ENCODE measurements around the gene INPP5A. TPM values are rescaled to one million over a fixed set of nuclear protein-coding genes. Genes with fewer than 3 reads are reported as not detected.

INPP5A gene
- polyA plus RNA-seq, 1 donor = 31.3 TPM

DNA sequence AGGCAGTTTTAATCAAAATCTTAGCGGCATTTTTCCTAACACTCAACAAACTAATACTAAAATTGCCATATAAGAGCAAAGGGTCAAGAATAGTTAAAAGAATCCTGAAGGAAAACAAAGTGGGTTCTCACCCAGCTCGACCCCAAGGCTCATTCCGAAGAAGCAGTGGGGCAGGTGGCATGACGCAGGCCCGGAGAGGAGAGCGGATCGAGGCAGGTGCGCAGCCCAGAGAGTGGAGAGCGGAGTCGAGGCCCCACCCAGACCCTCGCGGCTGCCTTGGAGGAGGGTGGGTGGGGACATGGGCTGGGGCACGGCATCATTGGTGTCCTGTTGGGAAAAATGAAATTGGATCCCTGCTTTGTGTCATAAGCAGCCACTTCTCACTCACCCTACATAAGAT is 109.8 kb downstream of the INPP5A start:
- DNase-seq = no peak

DNA sequence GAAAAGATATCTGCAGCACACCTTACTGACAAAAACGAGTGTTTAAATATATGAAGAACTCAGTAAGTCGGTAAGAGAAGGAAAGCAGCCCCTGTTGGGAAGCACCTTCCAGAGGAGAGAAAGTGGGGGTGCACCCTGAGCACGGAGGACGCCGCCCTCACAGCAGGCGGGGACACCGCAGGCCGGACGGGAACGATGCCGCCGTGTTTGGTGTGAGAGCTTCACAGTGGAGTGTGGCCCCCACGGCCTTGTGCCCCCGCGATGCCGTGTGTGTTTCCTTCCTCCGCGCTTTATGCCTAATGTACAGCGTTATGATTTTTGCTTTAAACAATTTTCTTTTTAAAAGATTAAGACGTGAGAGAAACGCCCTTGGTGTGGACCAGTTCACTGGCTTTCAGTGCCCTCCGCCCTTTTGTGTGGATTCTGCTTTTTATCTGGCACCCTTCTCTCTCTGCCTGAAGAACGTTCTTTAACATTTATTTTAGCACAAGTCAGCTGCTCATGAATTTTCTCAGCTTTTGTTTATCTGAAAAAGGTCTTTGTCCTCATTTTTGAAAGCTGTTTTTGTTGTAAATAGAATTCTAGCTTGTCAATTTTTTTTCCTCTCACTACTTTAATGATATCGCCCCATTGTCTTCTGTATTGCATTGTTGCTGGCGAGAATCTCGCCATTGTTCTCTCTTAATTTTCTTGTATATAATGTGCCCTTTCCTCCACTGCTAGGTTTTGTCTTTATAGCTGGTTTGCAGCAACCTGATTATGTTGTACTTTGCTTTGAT is 110.7 kb downstream of the INPP5A start:
- no peak for DNase-seq

DNA sequence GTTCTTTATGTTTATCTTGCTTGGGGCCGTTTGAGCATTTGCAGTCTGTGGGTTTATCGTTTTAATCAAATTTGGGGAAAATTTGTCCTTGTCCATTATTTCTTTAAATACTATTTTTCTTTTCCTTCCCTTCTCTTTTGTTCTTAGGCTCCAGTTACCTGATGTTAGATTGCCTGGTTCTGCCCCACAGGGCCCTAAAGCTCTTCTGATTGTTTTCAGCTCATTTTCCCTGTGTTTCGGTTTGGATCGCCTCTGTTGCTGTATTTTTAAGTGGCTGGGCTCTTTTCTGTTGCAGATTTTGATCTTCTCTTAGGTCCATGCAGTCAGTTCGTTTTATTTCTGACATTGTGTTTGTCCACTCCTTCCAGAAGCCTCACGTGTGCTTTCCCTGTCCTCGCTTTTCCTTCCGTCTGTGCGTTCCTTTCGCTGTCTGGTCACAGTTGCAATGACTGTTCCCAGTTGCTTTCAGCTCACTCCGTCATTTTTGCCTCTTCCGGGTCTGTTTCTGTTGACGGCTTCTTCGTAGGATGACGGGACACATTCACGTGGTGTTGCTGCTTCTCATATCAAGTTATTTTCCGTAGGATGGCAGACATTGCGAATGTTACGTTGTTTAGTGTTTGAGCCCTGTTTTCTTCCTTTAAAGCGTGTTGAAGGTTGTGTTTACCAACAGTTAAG is 111.4 kb downstream of the INPP5A start:
- DNase-seq = no peak

DNA sequence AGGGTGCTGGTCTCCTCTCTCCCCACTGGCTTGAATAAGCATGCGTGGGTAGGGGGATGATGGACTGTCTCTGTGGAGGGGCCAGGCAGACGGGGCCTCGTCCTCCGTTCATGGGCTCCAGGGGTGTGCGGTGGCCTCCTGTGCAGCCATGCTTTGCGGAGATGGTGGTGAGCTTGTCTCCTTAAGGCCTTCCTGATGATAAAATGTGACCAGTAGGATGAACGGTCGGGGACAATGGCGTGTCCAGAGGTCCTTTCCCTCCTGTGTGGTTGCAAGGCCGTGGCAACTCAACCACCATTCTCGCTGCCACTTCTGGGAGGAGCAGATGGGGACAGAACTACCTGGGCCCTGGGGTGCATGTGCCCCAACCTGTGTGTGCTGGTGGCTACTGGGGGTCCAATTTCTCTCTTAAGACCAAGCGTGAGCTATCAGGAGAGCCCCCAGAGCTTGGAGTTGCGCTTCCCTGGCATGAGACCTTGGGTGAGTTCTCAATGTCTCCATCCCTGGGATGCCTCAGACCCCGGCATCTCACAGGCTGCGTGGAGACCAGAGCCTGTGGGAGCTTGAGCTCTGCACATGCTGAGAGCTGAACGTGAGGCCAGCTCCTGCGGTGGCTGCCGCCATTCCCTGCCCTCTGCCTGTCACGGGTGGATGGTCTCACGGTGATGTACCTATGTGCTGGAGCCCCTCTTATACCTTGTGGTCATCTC is 112.2 kb downstream of the INPP5A start:
- DNase-seq = no peak

DNA sequence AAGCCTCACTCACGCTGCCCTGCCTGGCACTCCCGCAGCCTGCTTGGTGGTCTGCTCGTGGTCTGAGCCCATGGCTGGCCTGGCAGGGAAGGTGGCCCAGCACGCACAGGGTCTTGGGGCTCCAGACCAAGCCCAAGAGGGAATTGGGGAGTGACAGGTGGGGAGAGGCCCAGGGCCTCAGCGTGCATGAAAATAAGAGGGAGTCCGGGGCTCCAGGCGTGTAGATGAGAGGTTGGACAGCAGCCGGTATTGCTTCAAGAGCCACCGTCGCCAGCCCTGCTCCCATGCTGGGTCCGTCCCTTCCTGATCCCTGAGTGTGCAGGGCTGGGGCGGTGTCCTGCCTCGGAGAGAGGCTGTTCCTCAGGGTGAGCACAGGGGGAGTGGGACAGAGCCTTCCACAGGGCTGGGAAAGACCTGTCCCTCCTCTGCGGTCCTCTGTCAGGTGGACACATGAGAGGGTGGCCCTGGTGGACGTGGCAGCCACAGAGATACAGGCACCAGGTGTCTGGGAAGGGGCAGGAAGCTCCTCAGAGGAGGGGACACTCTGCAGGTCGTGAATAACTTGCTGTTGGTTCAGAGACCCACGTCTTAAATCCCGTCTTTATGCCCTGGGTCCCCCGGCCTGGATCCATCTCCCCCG is 113.1 kb downstream of the INPP5A start:
- no peak for DNase-seq

DNA sequence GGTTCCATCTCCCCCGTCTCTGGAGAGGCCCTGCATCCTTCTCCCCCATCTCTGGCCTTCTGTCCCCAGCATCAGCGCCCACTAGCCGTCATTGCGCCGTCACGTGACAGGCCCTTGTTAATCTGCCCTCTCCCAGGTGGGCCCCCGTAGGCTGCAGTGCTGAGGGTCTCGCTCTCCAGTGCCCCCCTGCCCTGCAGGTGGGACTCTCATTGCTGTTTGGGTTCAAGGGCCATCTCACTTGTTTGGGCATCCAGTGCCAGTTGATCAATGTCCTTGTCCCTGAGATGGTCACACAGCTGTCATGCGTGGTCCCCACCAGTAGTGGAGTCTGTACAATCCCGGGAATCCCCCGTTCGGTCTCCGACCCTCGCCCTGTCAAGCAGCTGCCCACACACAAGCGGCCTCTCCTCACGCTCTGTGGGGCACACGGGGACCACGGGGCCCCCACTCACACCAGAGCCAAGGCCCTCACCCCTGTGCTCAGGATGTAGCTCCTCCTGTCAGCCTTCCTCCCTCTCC is 114.0 kb downstream of the INPP5A start:
- DNase-seq = no peak

DNA sequence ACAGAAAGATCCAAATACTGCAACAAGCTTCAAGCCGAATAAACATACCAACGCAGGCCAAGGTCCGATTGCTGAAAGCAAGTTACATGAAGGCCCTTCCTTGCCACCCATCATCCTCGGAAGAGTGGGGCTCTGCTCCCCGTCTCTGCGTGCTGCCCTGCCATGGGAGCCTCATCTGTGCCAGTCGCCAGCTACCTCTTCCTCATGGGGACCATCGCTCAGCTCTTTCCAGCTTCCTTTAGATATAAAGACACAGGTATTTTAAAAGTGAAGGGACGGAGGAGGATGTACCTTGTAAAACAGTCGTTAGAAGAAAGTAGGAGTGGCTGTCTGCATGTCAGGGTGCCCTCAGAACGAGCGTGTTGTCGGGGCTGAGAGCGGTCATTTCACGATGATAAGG is 114.9 kb downstream of the INPP5A start:
- DNase-seq = no peak

DNA sequence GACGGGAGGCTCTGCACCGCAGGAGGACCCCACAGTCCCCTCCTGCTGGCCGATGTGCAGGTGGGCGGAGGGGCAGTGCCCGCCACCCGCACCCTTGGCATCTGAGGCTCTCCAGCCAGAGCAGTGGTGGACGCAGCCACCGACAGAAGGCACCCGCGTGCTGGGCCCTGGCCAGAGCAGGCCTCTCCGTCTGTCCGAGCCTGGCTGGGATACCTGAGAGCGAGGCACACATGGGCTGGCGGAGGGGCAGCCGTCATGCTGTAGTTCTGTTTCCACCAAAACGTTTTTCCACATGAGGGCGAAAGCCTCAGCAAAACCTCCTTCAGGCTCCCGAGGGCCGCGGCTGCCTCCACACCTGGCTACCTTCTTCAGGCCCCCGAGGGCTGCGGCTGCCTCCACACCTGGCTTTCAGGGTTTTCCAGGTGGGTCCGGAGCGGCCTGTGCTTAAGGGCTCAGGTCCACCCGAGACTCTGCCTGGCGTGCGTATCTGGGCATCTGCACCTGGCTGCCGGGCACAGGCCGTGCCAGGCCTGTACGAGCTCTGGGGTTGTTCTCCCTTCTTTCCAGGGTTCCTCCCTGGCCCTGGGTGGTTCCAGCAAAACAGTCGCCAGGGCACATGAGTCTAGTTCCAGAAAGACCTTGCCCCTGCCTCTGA is 115.5 kb downstream of the INPP5A start:
- DNase-seq = no peak

DNA sequence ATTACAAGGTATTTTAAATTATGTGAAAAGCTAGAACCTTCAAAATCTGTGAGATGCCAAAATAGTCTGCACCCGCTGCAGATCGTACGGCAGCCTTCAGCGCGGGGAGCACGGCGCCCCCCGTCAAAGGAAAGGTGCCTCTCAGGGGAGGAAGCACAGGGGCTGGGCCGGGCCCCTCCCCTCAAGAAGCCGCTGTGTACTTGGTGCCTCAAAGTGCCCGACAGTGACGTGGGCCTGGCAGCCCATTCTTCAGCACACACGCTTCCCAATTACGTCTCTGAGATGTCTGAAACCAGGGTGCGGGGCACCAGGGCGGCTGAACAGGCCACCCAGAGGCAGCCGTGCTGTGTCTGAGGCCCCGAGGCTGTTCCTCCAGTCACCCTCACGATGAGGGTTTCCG is 116.1 kb downstream of the INPP5A start:
- DNase-seq = no peak

DNA sequence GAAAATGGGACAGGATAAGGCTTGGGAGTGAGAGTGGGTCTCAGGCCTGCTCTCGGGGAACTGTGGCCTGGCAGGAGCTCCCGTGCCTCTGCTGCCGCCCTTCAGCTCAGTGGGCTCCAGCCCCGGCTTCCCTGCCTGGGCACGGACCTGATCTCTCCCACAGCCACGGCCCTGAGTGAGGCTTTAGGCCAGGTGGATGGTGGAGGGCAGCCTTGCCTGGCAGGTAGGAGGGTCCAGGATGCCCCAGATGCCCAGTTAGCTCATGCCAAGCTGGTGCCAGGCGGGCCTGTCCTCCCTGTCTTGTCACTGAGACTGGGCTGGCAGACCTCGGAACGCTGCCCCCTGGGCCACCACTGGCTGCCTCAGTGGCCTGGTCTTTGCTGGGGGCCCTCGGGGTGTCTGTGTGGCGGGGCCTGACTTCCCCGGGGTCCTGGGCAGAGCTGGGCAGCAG is 116.6 kb downstream of the INPP5A start:
- DNase-seq = no peak

DNA sequence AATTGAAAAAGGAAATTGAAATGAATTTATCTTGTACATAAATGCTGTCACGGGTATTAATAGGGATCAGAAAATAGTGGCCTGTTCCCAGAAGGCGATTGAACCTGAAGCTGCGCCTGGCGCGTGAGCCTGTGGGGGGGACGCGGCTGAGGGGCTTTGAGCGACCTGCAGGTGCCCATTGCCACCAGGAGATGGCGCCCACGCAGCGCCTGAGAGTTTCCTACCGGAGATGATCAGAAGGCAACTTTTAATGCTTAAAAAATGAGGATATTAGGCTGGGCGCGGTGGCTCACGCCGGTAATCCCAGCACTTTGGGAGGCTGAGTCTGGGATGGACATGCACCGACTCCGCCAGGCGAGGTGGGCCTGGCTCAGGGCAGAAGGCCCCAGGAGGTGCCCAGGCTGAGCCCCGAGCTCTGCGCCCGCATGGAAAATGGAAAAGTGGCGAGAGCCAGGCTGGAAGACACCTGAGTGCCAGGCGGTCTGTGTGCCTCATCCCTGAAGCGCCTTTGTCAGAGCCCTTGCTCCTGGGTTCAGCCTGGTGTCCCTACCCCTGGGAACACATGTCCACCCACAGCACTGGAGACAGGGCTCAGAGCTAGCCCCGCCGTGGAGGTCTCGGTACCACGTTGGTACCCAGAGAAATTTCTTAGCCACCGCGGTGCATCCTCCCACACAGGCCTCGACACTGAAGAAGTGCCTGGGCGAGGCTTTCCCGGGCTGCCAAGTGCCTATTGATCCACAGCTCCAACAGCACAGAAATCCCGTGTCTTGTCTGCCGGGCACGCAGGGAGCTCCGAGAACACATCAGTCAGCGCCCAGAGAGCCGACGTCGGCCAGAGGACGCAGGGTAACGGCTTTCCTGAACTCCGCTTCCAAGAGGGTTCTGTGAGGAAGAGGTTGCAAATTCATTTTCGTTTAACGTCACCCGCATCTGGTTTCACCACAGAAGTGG is 117.4 kb downstream of the INPP5A start:
- peak; percentile 56 for DNase-seq

DNA sequence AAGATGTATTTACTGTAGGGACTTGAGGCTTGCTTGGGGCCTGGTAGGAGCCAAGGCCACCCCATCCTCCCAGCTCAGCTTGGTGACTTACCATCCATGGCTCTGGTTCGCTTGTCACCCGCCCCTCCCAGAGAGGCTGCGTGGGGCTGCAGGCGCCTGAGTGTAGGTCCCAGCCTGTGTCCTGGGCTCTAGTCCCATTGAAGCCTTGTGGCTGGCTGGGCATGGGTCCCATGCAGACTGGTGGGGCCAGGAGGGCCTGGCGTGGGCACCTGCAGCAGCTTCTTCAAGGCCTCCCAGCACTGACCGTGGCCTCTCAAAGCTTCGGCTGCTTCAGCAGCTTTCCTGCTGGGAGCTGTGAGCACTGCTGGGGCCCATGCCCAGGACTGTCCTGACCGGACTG is 118.1 kb downstream of the INPP5A start:
- no peak for DNase-seq

DNA sequence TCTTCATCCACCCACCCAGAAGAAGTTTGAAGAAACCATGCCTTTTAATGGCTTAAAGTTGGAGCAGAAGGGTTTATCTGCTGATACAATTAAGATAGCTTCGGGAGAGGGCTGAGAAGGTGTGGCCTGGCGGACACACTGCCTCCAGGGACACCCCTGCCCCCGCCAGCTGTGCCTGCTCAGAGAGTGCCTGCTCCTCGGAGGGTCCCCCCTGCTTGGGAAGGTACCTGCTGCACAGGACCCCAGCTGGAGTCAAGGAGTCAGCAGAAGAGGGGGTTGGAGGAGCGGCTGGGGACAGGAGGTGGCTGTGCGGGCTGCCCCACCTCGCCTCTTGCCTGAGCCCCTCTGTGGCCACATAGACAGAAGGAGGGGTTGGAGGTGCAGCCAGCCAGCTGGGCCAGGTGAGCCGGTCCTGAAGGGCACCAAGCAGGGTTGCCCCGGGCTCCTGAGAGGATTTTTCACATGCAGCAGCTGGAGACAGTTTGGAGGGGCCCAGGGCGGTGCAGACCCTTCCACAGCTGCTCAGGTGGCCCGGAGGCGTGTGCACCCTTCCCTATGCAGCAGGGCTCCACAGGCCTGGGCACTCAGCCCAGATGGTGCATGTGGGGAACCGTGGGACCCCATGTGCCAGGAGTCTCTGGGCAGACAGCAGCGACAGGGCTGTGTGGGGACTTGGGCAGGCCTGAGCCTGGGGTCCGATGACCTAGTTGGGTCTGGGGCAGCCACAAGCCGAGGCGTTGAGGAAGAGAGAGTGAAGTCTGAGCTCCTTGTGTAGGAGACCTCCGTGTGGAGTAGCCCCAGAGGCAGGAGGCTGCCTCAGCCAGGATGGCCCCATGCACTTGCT is 118.9 kb downstream of the INPP5A start:
- no peak for DNase-seq

DNA sequence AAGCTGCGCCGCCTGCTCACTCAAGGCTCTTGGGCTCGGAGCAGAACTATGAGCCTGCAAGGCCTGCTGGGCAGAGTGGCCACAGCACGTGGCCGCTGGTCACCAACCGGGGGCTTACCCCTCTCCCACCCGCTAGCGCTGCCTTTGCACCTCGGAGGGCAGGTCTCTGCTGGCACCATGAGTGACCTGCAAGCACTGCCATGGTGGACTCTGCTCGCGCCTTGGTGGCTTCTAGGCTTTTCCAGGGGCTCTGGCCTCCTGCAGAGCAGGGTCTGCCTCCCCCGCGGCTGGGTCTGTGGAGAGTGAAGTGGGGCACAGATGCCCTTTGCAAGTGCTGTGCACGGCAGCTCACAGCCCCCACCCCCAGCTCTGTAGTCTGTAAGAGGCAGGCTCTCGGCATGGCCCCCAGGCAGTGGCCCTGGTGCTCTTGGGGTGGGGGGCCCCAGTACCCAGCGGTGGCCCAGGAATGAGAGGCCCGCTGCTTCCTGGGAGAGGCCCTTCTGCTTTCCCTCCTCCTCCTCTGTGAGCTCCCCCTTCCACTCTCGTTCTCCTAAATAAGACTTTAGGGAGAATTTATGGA is 119.6 kb downstream of the INPP5A start:
- DNase-seq = no peak

DNA sequence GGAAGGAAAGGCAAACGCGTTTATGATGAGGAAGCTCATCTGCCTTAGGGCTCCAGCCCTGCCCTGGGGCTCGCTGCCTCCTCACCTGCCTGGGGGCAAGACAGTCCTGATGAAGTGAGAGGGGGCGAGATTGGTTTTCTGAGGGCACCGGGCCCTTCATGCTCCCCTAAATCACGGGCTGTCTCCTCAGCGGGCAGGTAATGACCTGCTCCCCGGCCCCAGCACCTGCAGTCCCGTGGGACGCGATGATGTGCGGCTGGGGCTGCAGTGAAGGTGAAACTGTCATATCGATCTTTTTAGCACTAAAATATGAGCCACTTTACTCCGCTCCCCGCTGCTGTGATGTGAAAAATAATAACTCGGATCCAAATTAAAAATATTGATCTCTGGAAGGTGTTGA is 120.2 kb downstream of the INPP5A start:
- DNase-seq = no peak

DNA sequence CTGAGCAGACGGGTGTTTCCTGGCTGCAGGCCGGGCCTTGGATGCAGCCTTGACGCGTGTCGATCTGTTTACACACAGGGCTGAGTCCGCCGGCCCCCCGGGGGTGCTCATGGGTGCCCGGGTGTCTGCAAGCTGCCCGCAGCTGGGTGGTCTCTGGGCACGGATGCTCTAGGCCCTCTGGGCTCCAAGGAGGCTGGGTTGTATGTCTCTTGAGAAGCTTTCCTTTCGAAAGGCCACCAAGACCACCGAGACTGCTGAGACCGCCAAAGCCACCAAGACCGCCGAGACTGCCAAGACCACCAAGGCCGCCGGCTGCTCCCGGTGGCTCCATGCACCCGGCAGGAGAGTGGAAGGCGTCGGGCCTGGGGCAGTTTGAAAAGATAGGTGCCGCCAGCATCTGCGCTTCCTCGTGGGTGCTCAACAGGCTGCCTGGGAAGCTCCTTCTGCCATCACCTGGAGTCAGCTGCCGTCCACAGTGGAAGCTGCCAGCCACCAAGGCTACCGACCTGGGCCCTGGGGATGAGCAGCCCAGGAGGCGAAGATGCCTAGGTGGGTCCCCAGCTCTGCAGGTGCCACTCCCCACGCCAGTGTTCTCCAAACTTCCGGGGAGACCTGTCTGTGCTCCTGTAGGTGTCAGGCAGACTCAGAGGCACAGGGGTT is 121.1 kb downstream of the INPP5A start:
- no peak for DNase-seq

DNA sequence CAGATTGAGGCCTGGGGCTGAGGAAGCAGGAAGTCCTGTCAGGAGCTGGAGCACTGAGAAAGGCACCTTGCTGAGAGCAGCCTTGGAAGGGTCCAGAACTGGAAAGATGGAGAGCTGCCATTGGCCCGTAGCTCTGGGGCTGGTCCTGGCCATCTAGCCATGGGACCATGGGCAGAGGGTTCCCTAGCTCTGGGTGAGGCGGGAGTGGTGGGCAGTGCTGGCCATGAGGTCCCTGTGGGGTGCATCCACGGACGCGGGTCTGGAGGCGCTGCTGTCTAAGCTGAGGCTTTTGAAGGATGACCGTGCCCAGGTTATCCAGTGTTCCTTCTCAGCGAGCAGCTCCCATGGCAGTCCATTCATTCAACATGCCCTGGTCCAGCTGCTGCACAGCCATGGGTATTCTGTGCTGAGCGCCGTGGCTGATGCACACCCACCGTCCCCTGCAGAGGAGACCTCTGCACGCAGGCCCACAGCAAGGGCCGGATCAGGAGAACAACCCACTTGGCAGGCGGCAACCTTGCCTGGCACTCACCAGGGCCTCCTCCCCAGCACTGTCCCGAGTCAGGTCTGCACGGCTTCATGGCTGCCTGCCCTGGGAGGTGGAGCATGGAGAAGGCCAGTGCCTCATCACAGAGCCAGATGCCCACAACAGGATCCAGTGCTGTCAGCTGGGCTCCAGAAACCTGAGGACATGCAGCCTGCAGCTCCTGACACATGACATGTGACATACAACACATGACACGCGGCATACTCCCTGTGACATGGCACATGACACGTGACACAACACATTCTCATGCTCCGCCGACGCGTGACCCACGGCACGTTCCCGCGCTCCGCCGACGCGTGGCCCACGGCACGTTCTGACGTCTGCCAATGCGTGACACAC is 121.9 kb downstream of the INPP5A start:
- DNase-seq = no peak

DNA sequence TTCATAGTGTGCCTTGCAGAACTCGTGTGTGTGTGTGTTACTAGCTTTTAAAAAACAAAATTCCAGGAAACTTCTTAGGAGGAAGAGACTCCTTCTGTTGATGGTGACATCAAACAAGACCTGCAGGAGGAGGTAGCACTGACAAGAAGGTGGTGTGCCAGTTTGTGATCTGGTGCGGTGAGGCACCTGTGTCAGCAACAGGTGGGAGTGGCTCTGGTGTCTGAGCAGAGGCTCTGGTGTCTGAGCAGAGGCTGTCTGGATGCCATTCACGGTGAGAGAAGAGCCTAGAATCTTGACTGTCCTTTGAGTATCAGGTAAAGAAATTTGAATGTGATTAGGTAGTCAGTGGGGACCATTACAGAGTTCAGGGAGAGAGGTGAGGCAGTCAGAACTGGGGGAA is 122.8 kb downstream of the INPP5A start:
- DNase-seq = no peak

Measured in left kidney (tissue), 2 donors.